NCI-H226 (cell line): ENCODE measurements around the gene COL4A2.

ENCODE experiments used
- DNase-seq: peaks from one replicate; pipeline ENCODE4 v3.0.0-alpha.2; 2015

Gene COL4A2

DNA sequence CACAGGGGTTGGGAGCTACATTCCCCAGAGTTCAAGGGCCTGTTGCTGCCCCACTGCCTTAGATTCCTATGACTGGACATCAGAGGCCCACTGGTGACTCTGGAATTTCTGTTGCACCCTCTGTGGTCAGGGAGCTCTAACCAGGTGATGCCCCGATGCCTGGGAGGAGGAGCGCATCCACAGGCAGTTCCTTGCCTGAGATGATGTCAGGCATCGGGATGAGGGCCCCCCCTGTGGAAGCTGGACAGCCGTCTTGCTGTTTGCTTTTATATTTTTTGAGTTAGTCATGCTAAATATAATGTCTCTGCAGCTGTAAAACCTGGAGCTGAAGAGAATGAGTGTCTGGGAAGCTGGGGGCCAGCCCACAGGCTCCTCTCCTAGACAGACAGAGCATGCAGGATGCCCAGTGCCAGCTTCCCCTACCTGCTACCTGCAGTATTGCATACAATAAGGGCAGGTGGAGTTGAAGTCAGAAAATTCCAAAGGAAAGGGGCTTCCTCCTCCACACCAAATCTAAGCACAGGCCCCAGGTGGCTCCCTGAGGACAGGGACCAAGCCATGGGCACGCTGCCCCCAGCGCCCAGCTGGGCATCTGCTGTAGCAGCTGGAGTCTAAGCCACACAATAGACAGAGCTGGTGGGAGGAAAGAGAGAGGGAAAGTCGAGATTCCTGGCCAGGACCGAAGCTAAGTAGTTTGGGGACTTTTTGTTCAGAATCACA lies 16.2 kb downstream of the COL4A2 start:
- peak; percentile 96 for DNase-seq

DNA sequence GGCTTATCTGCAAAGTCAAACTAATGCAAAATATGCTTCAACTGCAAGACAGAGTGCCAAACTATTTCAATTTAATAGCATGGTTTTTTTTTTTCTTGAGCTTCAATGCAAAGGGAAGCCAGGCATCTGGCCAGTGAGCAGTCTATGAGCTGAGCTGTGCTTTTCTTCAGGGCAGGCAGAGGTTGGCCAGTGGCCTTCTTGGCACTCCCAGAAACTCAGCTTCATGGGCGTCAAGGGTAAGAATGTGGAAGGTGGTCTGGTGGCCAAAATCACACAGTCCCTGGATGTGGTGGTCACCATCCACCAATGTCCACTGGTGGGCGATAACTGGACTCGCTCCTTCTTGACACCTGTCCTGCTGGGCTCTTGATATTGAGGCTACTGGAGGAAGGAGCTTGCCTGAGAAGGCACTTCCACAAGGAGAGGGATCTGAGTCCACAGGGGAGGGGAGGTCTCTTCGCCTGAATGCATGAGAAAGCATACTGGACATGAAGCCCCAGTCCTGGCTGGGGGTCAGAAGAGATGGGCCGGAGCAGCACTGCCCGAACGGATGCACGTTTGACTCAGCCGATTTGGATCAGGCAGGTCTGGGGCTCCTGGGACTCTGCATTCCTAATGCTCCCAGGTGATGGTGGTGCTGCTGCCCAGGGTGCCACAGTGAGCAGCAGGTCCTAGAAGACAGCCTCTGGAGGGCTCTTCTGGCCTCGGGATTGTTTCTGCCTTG lies 17.1 kb downstream of the COL4A2 start:
- no peak for DNase-seq

DNA sequence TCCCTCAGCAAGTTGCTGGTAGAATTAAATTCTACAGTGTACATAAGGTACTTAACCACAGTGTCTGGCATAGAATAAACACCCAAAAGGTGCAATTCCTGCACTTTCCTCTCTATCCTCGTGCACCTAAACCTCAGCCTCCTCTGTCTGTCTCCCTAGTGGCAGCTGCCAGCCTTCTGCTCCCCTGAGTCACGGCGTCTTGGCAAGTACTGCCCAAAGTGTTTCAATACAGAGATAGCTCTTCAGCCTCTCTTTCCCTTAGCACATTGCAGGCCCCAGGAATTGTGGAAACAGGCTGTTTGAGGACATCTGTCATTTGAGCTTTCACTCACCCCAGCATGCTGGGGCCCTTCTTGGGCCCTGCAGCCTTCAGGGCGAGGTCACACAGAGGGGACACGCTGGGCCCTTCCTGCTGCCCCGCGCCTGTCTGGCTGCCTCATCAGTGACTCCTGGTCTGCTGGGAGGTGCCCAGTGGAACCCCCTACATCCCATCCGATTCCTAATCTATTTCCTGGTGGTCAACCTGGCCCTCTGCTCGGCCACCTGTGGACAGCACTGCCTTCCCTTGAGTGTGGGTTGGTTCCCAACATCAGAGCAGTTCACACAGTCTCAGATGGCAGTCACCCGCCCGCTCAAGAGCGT lies 19.3 kb downstream of the COL4A2 start:
- DNase-seq, result no peak

DNA sequence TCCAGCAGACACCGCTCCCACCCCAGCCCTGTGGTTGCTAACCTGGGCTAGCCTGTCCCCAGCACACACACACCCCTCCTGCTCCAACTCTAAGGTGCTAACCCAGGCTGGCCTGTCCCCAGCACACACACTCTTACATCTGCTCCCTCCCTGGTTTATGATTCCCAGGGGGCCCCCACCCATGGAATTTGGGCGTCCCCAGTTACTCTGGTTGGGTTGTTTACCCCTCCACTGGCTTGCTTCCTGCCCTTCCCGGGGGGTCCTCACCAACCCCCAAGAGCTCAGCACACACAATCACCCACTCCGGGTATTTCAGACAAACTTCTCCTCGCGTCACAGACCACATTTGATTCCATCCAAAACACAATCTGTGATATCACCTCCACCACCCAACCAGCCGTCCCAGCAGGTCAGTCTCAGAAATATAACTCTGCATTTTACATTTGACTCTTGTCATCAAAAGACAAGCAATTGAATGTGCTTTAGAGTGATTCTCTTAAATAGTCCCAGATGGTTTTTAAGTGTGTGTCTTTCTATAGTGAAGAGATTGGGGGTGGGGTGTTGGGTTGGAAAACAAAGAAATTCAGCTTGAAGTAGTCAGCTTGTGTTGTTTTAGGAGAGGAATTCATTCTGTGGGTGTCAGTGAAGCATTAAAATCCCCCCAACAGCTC lies 20.1 kb downstream of the COL4A2 start:
- no peak for DNase-seq

DNA sequence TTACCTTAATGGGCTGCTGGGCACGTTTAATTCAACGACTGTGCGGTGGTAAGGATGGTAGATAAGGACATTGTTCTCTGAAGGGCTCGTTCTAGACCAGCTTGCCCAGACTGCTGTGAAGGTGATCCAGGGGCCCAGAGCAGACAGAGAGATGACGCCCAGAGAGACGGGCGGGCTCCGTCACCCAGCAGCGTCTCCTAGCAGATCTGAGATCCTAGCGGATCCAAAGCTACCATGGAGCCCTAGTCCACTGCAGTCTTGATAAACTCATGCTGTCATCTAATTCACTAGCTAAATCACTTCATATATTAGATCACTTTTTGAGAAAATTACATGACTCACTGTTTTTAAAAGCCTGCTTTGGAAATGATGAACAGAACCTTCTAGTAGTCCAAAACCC lies 21.5 kb downstream of the COL4A2 start:
- DNase-seq, result no peak

DNA sequence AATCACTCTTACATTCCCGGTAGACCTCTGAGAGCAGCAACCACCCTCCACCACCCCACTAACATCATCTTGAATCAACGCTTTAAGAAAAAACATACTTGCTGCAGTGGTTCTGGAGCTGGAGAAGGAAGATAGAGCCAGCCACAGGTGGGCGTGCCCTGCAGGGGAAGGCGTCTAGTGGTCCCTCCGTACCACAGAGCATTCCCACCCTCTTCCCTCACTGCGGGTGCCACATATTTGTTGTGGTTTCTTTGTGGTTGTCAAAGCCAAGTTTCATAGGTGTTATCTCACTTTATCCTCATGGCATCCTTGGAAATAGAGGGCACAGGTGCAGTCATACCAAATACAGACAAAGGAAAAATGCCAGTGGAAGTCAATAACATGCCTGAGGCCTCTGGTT lies 22.2 kb downstream of the COL4A2 start:
- no peak for DNase-seq

DNA sequence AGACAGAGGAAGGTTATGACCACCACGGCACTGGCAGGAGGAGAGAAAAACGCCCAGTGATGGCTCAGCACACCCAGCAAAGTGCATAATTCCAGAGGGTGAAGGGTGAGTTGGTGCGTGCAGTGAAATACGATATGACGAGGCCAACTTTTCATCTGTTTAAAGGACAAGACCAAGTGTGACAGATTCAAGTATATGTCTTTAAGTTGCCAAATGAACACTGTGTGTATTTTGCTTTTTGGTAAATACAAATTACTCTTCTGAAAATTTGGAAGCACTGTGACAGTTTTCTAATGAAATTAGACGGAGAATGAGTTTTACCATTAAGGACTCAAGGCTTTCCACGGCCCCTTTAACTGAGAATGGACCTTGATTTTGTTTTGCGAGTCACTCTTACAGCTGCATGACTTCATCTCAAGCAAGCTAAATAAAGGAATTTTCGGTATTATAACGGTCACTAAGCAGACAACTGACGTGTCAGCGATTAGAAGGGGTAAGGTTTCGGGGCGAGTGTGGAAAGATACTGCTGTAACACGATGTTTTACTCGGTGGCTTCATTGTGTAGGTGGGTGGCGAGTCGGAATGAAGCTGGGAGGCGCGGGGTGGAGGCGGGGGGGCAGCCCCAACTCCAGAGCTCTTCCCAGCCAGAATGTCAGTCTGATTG lies 22.8 kb downstream of the COL4A2 start:
- no peak for DNase-seq

DNA sequence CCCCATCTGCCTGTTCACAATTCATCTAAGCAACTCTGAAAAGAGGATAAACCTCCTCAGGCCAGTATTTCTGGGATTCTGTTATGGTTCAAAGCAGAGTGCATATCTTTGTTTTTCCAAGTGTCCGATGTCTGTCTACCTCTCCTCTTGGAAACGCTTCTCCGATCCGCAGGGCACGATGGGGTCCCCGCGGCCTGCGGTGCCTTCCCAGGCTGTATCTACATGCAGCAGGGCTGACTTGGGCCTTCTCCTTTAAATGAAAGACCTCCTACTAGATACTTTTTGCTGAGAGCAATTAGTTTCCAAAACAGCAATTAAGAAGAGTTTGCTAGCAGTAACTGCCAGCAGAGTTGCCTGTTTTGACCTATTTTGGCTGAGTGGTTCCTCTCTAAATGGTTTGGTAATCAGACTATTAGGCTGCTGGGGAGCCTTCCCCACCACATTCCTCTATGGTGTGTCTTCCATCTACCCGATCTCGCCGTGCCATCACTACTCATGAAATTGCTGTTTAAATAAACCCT lies 23.5 kb downstream of the COL4A2 start:
- no peak for DNase-seq

DNA sequence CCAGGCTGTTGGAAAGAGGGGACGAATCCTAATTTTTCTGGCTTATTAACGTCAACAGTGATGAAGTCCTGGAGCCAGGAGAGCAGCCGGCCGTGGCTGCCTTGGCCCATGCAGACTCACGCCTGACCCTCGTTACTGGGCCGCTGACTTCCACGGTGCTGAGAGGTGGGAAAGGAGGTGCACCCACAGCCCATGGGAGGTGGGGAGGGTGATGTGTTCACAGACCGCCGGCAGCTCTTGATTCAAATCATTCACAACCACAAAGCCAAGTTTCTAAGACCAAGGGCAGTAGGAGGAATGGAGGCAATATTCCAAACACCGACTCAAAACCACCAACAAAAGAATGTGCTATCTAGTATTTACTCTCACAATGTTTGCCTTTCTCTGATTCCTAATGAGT lies 24.3 kb downstream of the COL4A2 start:
- DNase-seq, result no peak

DNA sequence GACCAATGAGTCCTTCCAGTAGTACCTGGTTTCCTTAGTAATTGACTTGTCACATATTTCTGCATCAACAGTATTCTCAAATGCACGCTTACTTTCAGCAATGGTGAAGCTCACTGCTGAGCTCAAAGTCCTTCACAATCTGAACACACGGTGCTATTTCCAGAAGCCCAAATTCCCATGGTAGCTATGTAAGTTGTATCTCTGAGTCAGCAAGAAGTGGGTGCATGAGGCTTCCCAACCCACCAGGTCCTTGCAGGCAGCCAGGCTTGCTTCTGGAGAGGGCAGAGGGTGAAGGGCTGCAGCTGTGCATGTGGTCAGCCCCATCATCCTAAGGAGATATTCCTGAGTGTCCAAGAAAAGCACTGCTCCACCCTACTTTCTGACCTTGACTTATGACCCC lies 25.7 kb downstream of the COL4A2 start:
- no peak for DNase-seq

DNA sequence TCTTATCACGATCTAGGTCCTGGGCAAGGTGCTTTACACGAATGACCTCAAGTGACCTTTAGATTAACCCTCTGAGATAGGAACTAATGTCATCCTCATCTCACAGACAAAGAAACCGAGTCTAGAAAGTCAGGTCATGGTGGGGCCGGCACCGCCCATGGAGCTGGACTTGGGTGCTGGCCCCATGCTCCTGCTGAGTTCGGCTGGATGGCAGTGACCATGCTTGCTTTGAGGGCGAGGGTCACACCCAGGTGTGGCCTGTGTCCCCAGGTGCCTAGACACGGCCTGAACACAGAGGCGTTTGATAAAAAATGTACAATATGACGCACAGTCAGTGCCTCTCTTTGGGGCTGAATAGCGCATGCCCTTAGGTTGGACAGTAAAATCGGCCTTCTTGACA lies 26.8 kb downstream of the COL4A2 start:
- DNase-seq, result no peak

DNA sequence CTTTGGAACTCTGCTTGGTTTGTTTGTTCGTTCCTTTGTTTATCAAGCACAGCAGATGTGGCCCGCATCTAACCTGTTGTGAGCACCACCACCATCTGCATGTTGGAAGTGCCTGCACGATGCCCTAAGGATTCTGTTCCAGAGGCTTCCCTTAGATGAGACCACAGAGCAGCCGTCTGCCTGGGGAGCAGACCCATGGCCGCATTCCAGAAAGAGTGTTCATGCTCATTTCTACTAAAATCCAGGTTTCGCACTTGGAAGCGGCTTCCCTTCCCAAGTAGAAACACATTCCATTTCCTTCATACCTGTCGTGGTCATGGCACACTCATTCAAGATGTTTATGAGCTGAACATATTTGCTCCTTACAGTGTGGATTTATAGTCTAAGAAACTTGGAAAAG lies 27.2 kb downstream of the COL4A2 start:
- DNase-seq, result peak; percentile 48

DNA sequence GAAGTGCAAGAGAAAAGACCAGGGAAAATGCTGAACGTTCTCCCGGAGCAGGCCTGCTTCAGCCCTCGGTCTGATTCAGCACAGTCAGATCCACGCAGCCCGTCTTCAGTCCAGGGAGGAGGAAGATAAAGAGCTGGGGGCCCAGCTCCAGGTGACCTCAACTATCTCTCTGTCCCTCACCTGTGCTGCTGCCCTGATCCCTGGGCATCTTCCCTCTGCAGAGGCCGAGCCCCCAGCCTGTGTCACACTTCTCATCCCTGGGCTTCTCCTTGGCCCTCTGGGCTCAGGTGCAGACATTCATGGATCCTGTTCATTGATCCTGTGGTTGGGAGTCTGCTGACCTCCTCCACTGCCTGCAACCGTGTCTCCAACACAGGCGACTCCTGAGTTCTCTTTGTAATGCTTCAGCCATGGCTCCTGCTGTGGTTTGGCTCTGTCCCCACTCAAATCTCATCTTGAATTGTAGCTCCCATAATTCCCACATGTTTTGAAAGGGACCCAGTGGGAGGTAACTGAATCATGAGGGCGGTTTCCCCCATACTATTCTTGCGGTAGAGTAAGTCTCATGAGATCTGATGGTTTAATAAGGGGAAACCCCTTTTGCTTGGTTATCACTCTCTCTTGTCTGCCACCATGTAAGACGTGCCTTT lies 27.9 kb downstream of the COL4A2 start:
- DNase-seq, result no peak

DNA sequence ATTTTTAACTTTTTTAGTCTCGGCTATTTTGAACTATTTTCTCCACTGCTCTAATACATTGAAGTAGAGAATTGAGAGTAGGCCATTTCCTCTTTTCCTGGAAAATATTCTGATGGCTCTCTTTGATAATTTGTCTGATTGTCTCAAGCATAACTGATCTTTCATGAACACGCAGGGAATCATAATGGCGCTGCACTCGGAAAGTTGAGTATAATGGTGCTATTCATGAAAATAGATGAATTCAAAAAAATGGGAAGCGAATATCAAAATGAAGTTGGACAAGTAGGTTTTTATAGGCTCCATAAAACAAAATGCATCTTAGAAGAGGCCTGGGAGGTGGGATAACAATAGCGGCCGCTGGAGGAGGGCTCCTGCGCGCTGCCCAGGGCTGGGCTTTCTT lies 29.0 kb downstream of the COL4A2 start:
- no peak for DNase-seq

DNA sequence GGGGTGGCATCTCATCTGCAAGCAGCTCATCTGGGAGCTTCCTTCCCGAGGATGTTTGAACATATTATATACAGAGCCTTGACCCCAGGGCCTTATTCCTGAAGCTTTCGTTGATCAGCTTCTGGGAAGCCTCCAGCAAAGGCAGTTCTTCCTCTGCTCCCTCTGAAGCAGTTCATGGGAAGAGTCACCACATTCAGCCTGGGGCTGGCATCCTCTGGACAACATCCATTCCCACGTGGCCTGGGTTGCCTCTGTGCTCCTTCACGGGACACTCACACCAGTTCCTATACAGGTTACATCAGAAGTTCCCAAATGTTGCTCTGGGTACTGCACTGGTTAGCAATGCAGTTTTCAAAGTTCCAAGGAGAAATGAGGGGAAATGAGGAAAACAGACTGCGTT lies 29.6 kb downstream of the COL4A2 start:
- no peak for DNase-seq

DNA sequence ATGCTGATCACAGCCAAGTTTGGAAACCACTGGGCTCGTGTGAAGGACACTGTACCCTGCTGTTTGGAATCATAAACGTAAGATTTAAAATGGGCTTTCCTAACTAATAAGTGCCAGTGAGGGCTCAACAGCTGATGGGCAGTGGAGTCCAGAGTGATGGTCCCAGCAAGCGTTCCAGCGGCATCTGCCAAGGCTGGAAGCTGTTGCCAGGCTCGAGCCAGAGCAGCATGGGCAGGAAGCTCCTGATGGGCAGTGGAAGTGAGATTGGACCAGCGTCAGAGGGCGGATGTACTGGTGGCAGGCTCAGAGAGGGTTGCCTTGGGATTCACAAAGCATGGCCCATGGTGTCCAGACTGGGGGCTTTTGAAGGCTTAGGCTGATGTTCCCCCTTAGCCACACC lies 30.2 kb downstream of the COL4A2 start:
- no peak for DNase-seq

DNA sequence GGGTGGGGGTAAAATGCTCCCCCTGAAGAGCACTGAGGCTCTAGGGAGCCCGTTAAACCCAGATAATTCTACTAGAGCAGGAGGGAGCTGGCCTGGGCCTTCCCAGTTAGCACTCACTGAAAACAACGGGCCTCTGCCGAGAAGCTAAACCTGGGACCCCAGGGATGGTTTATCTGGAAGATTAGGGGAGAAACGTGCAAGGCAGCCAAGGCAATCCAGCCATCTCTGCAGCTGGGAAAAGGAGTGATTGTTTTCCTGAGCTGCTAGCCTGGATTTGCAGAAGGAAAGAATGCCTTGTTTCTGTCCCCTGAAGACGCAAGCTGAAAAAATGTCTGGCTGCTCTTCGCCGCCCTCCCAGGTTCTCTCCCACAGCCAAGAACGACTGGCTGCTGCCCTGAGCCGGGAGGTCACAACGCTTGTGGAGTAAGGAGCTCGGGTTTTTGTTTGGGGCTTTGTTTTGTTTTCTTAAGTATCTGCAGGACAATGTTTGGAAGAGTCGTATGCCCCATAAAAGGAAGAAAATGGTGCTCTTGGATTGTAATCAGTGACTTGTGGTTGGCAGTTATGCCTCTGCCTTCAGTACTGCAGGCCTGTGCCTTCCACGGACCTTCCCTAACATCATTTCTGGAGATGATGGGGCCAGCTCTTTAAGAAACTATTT lies 31.5 kb downstream of the COL4A2 start:
- DNase-seq, result no peak

DNA sequence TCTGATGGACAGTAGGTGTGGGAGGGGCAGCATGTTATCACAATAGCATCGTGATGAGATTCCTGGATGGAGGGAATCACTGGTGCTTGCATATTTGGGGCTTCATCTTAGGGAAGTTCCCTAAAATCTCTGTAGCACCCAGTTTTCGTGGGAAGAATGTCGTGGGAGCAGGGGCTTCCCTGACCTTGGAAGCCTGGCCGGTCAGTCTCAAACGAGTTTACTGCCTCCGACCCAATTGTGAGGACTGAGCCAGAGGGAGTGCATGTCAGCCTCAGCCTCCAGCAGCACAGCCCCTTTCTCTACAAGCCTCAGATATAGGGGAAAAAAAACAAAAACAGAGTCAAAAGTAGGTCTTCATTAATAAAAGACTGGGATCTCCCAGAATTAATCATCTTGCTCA lies 32.2 kb downstream of the COL4A2 start:
- no peak for DNase-seq

DNA sequence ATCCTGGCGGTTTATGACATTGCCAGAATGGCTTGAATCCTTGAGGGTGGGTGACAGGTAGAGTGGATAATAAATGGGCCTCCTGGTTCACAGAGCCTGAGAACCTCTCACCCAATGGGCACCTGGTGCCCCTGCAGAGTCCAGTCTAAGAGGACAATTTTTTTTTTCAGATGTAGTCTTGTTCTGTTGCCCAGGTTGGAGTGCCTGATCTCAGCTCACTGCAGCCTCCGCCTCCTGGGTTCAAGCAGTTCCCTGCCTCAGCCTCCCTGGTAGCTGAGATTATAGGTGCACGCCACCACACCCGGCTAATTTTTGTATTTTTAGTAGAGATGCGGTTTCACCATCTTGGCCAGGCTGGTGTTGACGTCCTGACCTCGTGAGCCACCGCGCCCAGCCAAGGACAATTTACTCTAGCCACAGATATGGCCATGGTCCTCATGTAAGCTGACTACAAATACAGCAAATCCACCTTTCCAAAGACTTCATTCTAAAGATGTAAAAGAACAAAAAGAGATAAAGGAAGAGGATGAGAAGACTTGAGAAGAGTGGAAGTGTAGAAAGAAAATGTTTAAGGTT lies 33.0 kb downstream of the COL4A2 start:
- DNase-seq, result no peak

DNA sequence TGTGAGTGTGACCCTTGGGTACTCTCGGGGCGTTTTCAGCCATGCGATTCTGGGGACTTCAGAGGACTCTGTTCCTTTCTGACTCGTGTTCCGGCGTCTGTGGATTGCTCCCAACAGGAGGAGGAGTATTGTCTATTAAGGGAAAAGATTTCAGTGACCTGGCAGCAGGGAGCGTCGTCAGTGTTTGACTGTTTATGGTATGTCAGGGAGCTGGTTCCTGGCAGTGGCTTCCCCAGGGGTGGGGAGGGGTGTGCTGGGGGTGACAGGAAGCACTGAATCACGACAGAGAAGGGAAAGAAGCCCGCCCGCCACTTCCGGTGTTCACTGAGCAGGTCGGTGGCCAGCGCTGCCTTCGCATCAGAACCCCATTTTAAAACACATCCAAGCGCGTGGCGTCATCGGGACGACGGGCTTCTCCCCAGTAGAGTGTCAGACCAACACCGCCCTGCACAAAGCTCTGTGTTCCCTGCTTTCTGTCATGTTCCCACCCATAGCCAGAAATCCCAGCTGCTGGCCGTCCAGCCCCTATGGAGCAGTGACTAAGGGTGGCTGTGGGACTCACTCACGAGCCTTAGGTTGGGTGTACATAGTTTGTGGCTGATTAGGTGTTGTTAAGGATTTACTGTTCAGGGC lies 33.8 kb downstream of the COL4A2 start:
- DNase-seq, result no peak
